Measurements from ENCODE around the gene CDC42SE2.

DNA sequence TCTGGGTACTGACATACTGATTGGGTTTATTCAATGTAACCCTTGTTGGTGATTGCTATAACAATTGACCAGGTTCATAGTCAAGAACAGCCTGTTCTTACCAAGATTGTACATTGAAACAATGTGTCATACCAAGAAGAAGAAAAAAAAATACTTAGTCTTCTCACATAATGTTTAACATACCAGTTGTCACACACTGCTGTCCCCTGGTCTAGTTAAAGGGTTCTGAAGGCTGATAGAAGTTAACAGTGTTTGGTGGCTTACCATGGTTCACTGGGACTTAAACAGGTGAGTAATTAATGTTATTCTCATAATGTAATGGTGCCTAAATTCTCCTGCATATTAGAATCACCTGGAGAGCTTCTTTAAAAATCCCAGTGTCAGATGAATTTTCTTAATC, 18.5 kb upstream of the CDC42SE2 start:
- no peak for TF ChIP-seq CTCF (IDR thresholded peaks at IDR 0.05)
- no peak for TF ChIP-seq POLR2A (IDR thresholded peaks at IDR 0.05)

Data from right lobe of liver (tissue), 4 donors.